IMR-90 (cell line): Measurements from ENCODE around the gene DMD. TPM values are rescaled to one million over a fixed set of nuclear protein-coding genes. Genes with fewer than 3 reads are reported as not detected.

ENCODE experiments used
- ATAC-seq: fragments of 200-7000 bp; cut with Tn5 transposase; 2 replicates; pipeline ENCODE4 v1.9.1; 2020; ENCODE audit warnings: low read depth, mild to moderate bottlenecking, moderate library complexity
- BruUV-seq: library from RNA; stranded (reverse); fragments of 400-500 nt; replicated peaks from 2 replicates; lab custom pipeline; 2021; lab: Mats Ljungman, UMichigan
- CTCF ChIA-PET: fragments of 300-600 bp; formaldehyde crosslinking; extraction: SDS; loops from one replicate; lab custom pipeline; 2021; ENCODE audit warnings: antibody characterized with exemption; lab: Yijun Ruan, JAX
- POLR2A ChIA-PET: fragments of 300-600 bp; sonication (Branson Sonifier 250); formaldehyde crosslinking; loops from one replicate; lab custom pipeline; 2022; ENCODE audit warnings: antibody characterized with exemption; ENCODE audit not compliant: unreplicated experiment; lab: Charles Lee
- DNase-seq: peaks from one replicate; pipeline ENCODE4 v3.0.0; 2013
- H2AFZ ChIP-seq: replicated peaks from 2 replicates; pipeline ENCODE3; 2013; ENCODE audit warnings: low read length, mild to moderate bottlenecking; ENCODE audit not compliant: poor library complexity
- H2AK5ac ChIP-seq: 2 replicates; pipeline ENCODE4 v1.6.1; 2013; ENCODE audit warnings: low read depth, low read length, inconsistent platforms
- H2AK9ac ChIP-seq: replicated peaks from 2 replicates; pipeline ENCODE3; 2013; ENCODE audit warnings: mild to moderate bottlenecking, low read depth, low read length, moderate library complexity; ENCODE audit not compliant: poor library complexity
- H2BK120ac ChIP-seq: 2 replicates; pipeline ENCODE4 v1.6.1; 2013; ENCODE audit warnings: low read depth, low read length, inconsistent platforms
- H2BK15ac ChIP-seq: 3 replicates; pipeline ENCODE4 v1.6.1; 2013; ENCODE audit warnings: low read depth, low read length, inconsistent platforms
- H2BK20ac ChIP-seq: 2 replicates; pipeline ENCODE4 v1.6.1; 2013; ENCODE audit warnings: low read depth, mild to moderate bottlenecking, inconsistent platforms, low read length, moderate library complexity
- H2BK5ac ChIP-seq: 2 replicates; pipeline ENCODE4 v1.6.1; 2013; ENCODE audit warnings: mild to moderate bottlenecking, low read depth, low read length, inconsistent platforms; ENCODE audit not compliant: poor library complexity, severe bottlenecking
- H3K14ac ChIP-seq: replicated peaks from 2 replicates; pipeline ENCODE4 v1.6.1; 2013; ENCODE audit warnings: low read depth, low read length, inconsistent platforms
- H3K18ac ChIP-seq: 2 replicates; pipeline ENCODE4 v1.6.1; 2013; ENCODE audit warnings: low read depth, low read length, control low read depth
- H3K23ac ChIP-seq: 2 replicates; pipeline ENCODE4 v1.6.1; 2013; ENCODE audit warnings: low read depth, low read length, inconsistent platforms
- H3K27ac ChIP-seq: 2 replicates; pipeline ENCODE4 v1.5.1; 2013; ENCODE audit warnings: mild to moderate bottlenecking, control low read depth, low read length; ENCODE audit not compliant: insufficient read depth
- H3K27me3 ChIP-seq: 2 replicates; pipeline ENCODE4 v1.6.1; 2013; ENCODE audit warnings: low read length; ENCODE audit not compliant: control insufficient read depth, insufficient read depth
- H3K36me3 ChIP-seq: 2 replicates; pipeline ENCODE4 v1.6.1; 2013; ENCODE audit warnings: low read length, mixed read lengths; ENCODE audit not compliant: control insufficient read depth, insufficient read depth
- H3K4ac ChIP-seq: 2 replicates; pipeline ENCODE4 v1.6.1; 2013; ENCODE audit warnings: low read depth, low read length, inconsistent platforms
- H3K4me1 ChIP-seq: 2 replicates; pipeline ENCODE4 v1.6.1; 2013; ENCODE audit warnings: low read length, mixed read lengths; ENCODE audit not compliant: control insufficient read depth, insufficient read depth
- H3K4me2 ChIP-seq: 2 replicates; pipeline ENCODE4 v1.6.1; 2013; ENCODE audit warnings: low read depth, mild to moderate bottlenecking, control low read depth, low read length, moderate library complexity
- H3K4me3 ChIP-seq: 2 replicates; pipeline ENCODE4 v1.5.1; 2013; ENCODE audit warnings: low read depth, mild to moderate bottlenecking, control low read depth, low read length, moderate library complexity; ENCODE audit not compliant: insufficient read depth
- H3K56ac ChIP-seq: 2 replicates; pipeline ENCODE4 v1.6.1; 2013; ENCODE audit warnings: low read length, inconsistent platforms; ENCODE audit not compliant: insufficient read depth; ENCODE audit errors: extremely low read depth
- H3K79me1 ChIP-seq, 2 experiments: 2 replicates each; pipeline ENCODE4 v1.6.1; 2013; ENCODE audit warnings: low read length in 2 of 2, inconsistent platforms in 1 of 2, low read depth in 1 of 2
- H3K9ac ChIP-seq: 2 replicates; pipeline ENCODE4 v1.6.1; 2013; ENCODE audit warnings: low read depth, low read length, control low read depth
- H3K9me1 ChIP-seq: 2 replicates; pipeline ENCODE4 v1.6.1; 2013; ENCODE audit warnings: low read length, inconsistent platforms; ENCODE audit not compliant: insufficient read depth
- H3K9me3 ChIP-seq: 2 replicates; pipeline ENCODE4 v1.6.1; 2013; ENCODE audit warnings: low read length; ENCODE audit not compliant: control insufficient read depth, insufficient read depth
- H4K20me1 ChIP-seq: 2 replicates; pipeline ENCODE4 v1.6.1; 2013; ENCODE audit warnings: low read length, inconsistent platforms; ENCODE audit not compliant: insufficient read depth
- H4K5ac ChIP-seq: 2 replicates; pipeline ENCODE4 v1.6.1; 2013; ENCODE audit warnings: mild to moderate bottlenecking, low read depth, low read length, control low read depth
- H4K8ac ChIP-seq, 2 experiments: 2 replicates each; pipeline ENCODE4 v1.6.1; 2013; ENCODE audit warnings: low read depth in 2 of 2, low read length in 2 of 2, control low read depth in 1 of 2, inconsistent platforms in 1 of 2
- H4K91ac ChIP-seq: 2 replicates; pipeline ENCODE4 v1.6.1; 2013; ENCODE audit warnings: low read depth, low read length, inconsistent platforms; ENCODE audit not compliant: insufficient read depth
- BHLHE40 ChIP-seq: fragments of 150-350 bp; IDR thresholded peaks from 2 replicates; pipeline ENCODE4 v1.6.1; 2016; ENCODE audit warnings: mild to moderate bottlenecking, low read depth, low read length
- MAFK ChIP-seq: IDR thresholded peaks from 2 replicates; pipeline ENCODE4 v1.6.1; 2012; ENCODE audit warnings: low read depth, low read length, improper control_type of control experiment
- POLR2A ChIP-seq: IDR thresholded peaks from 2 replicates; pipeline ENCODE4 v1.6.1; 2012; ENCODE audit warnings: mild to moderate bottlenecking, low read depth, low read length
- RAD21 ChIP-seq: IDR thresholded peaks from 2 replicates; pipeline ENCODE4 v1.6.1; 2012; ENCODE audit warnings: low read length, improper control_type of control experiment
- SMC3 ChIP-seq: fragments of 150-350 bp; IDR thresholded peaks from 2 replicates; pipeline ENCODE4 v1.6.1; 2016; ENCODE audit warnings: low read depth, mild to moderate bottlenecking, antibody characterized with exemption, low read length, moderate library complexity
- WGBS, 2 experiments: methylation state at CpG; one replicate each; pipeline versions ENCODE4 v1.1.5 to v1.1.7; 2013; ENCODE audit warnings: missing lambda C conversion rate in 2 of 2; ENCODE audit not compliant: insufficient read length in 1 of 2; ENCODE audit errors: extremely low coverage in 2 of 2; 5-methylcytosine and 5-hydroxymethylcytosine counted together
- dilution Hi-C: fragments of 300-500 bp; cut with HindIII; formaldehyde crosslinking; loops from one replicate; pipeline ENCODE4 v1.14.3; 2018; ENCODE audit warnings: low sequenced_read_pairs; ENCODE audit not compliant: unreplicated experiment
- in situ Hi-C: fragments of 300-500 bp; cut with MboI; formaldehyde crosslinking; loops from 3 replicates; pipeline ENCODE4 v1.14.3; 2019; ENCODE audit warnings: low sequenced_read_pairs, inconsistent platforms, mixed read lengths
- intact Hi-C: fragments of 100-400 bp; cut with micrococcal nuclease; formaldehyde crosslinking; loops from 2 replicates; pipeline ENCODE4 v1.10.0; 2022
- polyA plus RNA-seq, 3 experiments: library from polyadenylated mRNA; depleted of rRNA; stranded (reverse); fragments of >200 nt; gene quantifications; 2 replicates each; pipeline ENCODE4 v1.2.3, GENCODE V29; 2012; ENCODE audit warnings: low replicate concordance in 1 of 3
- total RNA-seq: library from RNA; depleted of rRNA; stranded (reverse); fragments of >200 nt; gene quantifications from 2 replicates; pipeline ENCODE4 v1.2.3, GENCODE V29; 2012

The DMD gene
- total and polyA plus RNA-seq, 2 of the 4 experiments (the other 2 are of a cell fraction): 6.6 to 11.8 TPM

- ChIA-PET CTCF (no interaction called here), POLR2A (no interaction called here)
- Histone ChIP-seq H2AK9ac (no peak overlapping the region), H3K14ac (no peak overlapping the region), H4K20me1 (no peaks in the 10 kb centered on the region), H2BK5ac (no peak overlapping the region), H3K4ac (no peak overlapping the region), H3K27me3 (no peaks in the 10 kb centered on the region), H2AFZ (no peak overlapping the region), H4K91ac (no peak overlapping the region), H3K18ac (no peak overlapping the region), H3K23ac (no peak overlapping the region), H4K8ac (no peak overlapping the region), H4K5ac (no peak overlapping the region), H3K4me3 (no peak overlapping the region), H2AK5ac (no peak overlapping the region), H3K4me1 (no peaks in the 10 kb centered on the region), H2BK15ac (no peak overlapping the region), H3K4me2 (no peak overlapping the region), H3K9me1 (no peaks in the 10 kb centered on the region), H3K79me1 (no peaks in the 10 kb centered on the region), H3K9ac (no peak overlapping the region), H3K56ac (no peak overlapping the region), H3K9me3 (no peaks in the 10 kb centered on the region), H3K27ac (no peak overlapping the region), H3K36me3 (no peaks in the 10 kb centered on the region), H2BK120ac (no peak overlapping the region), H2BK20ac (no peak overlapping the region)
- TF ChIP-seq RAD21 (no peak), POLR2A (no peak), BHLHE40 (no peak), SMC3 (no peak), MAFK (no peak)
- in situ Hi-C loops: no loop called here
- intact Hi-C loops: no loop called here
- dilution Hi-C loops: no loop called here
- no peak for DNase-seq
- no peak for ATAC-seq
- WGBS, 2 experiments: 80% methylated on average over 1 of the region's 3 CpGs; no CpG with 5 or more reads in 1 of the 2 experiments
- no TSS peak for BruUV-seq
These were observed 469.4 kb downstream of the DMD start for GRCh38 chrX:32741910-32742309.
